ENCODE data around the gene RTP5.

- TF ChIP-seq POLR2A (IDR thresholded peaks at IDR 0.05; ENCODE audit: low read depth, low read length) (no peak), TAF1 (IDR thresholded peaks at IDR 0.05; ENCODE audit: borderline replicate concordance, low read depth, low read length) (no peak), POLR2AphosphoS5 (IDR thresholded peaks at IDR 0.05; ENCODE audit: low read depth, low read length) (no peak)
These were observed 42.0 kb downstream of the RTP5 start for GRCh38 chr2:241911551-241911950.

All from GM12892 (cell line).